ENCODE results near the gene NPR1. TPM values are rescaled to one million over a fixed set of nuclear protein-coding genes. Genes with fewer than 3 reads are reported as not detected.
"Not testable (repeated sequence)": the region's sequence is repeated elsewhere in the genome, so short reads cannot be mapped to it uniquely, and the experiment has no call there.

NPR1 gene
- total RNA-seq (2014; rRNA removed; shearing (Covaris generic)), result 0.12 TPM in 1 of 2 replicates, not detected in the other

DNA sequence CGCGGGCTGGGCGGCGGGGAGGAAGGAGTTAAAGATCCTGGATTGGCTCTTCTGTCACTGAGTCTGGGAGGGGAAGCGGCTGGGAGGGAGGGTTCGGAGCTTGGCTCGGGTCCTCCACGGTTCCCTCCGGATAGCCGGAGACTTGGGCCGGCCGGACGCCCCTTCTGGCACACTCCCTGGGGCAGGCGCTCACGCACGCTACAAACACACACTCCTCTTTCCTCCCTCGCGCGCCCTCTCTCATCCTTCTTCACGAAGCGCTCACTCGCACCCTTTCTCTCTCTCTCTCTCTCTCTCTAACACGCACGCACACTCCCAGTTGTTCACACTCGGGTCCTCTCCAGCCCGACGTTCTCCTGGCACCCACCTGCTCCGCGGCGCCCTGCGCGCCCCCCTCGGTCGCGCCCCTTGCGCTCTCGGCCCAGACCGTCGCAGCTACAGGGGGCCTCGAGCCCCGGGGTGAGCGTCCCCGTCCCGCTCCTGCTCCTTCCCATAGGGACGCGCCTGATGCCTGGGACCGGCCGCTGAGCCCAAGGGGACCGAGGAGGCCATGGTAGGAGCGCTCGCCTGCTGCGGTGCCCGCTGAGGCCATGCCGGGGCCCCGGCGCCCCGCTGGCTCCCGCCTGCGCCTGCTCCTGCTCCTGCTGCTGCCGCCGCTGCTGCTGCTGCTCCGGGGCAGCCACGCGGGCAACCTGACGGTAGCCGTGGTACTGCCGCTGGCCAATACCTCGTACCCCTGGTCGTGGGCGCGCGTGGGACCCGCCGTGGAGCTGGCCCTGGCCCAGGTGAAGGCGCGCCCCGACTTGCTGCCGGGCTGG, at the start of gene NPR1:
TSS of gene NPR1 (plus strand) at position 170 of the 818 bp plus-strand sequence. CDS start at position 591, 421 bp downstream.
- in situ Hi-C loops (cut with HindIII; ENCODE audit: low sequenced_read_pairs), result no loop called here
- peak; percentile 24 for DNase-seq (ENCODE audit: low spot score)

DNA sequence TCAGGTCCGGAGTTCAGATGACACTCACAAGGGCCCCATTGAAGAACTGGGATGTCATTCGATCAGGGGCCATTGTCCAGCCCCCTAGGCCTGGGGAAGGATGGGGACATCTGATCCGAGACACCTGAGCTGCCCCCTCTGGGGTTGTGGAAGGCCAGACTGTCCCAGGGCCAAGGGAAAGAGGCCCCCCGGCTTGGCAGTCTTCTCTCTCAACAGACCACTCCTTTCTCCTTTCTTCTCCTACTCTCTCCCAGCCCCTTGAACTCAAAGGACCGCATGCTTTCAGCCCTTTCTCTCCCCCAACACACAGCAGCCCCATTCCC, 49.2 kb upstream of the NPR1 start:
- no peak for DNase-seq (ENCODE audit: low spot score)
- in situ Hi-C loops (cut with HindIII; ENCODE audit: low sequenced_read_pairs), result no loop called here

DNA sequence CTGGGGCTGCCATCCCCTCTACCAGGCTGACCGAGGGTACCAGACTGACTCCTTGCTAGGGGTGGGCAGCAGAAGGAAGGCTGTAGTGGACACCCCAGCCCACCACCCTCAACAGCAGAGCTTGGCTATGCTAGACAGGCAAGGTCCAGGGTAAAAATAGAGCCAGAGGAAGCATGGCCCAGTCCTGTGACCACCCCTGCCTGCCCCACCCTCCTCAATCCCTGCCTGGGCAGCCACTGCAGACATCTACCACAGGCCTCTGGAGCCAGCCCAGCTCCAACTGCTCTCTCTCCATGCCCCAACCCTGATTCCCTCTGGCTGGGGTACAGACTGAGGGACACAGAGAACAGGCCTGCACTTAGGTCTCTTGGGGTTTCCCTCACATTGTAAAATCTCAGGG, 48.5 kb upstream of the NPR1 start:
- in situ Hi-C loops (cut with HindIII; ENCODE audit: low sequenced_read_pairs), result no loop called here
- no peak for DNase-seq (ENCODE audit: low spot score)

DNA sequence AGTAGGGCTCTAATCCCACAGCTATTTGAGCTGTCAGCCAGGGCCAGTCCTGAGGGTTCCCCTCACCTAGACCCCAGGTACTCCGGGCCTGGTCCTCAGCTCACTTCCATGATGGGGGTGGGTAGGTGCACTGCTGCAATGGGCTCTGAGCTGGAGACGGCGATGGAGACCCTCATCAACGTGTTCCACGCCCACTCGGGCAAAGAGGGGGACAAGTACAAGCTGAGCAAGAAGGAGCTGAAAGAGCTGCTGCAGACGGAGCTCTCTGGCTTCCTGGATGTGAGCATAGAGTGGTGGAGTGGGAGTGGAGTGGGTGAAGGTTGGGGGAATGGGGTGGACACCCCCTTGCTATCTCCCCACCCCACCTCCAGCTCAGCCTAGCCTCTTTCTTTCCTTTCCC, 48.1 kb upstream of the NPR1 start:
- DNase-seq (ENCODE audit: low spot score), result no peak
- in situ Hi-C loops (cut with HindIII; ENCODE audit: low sequenced_read_pairs), result no loop called here

DNA sequence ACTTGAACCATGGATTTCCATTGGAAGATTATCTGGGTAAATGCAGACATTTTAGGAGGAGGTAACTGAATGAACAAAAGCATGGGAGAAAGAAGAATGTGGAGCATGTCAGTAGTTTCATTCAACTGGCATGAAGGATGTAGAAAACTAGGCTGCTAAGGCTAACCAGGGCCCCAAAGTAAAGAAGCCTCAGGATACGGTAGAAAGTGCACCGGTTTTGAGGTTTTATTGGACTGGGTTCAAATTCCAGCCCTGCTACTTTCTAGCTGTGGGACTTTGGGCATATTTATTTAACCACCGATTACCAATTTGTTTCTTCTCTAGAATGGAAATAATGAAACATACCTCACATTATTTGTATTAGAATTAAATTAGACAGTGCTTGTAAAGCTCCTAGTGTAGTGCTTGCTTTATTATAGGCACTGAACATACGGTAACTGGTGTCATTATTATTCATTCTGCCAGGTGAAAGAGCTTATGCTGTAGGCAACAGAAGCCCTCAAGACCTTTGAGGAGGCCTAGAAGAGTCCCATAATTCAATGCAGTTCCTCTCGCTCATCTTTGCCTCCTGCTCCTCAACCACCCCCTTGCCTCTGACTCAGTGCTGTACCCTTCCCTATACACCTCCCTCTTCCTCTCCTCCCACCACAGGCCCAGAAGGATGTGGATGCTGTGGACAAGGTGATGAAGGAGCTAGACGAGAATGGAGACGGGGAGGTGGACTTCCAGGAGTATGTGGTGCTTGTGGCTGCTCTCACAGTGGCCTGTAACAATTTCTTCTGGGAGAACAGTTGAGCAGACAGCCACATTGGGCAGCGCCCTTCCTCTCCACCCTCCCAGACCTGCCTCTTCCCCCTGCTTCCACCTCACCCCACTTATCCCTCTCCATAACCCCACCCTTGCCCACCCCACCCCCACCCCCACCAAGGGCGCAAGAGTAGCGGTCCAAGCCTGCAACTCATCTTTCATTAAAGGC, 47.2 kb upstream of the NPR1 start:
- no peak for DNase-seq (ENCODE audit: low spot score)
- in situ Hi-C loops (cut with HindIII; ENCODE audit: low sequenced_read_pairs), result no loop called here

DNA sequence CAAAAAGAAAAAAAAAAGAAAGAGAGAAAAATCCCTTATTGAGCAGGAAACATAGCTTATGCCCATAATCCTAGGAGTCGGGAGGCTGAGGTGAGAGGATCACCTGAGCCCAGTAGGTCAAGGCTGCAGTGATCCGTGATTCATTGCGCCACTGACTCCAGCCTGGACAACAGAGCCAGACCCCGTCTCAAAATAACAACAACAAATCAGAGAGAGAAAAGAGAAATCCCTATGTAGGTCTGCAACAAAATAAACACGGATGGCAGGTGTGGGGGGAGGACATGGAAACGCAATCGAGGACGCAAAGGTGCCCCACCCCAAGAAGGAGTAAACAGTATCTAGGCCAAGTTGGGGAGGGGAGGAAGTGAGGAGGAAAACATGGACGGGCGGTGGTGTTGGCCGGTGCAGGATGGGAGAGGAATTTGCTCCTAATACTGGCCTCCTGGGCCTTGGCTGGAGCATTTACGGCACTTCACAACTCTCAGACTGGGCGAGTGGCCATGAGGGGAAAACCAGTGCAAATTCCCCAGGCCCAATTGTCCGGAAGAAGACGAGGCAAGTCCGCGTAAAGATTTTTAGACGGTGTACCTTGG, 45.2 kb upstream of the NPR1 start:
- DNase-seq (ENCODE audit: low spot score), result no peak
- in situ Hi-C loops (cut with HindIII; ENCODE audit: low sequenced_read_pairs), result no loop called here

DNA sequence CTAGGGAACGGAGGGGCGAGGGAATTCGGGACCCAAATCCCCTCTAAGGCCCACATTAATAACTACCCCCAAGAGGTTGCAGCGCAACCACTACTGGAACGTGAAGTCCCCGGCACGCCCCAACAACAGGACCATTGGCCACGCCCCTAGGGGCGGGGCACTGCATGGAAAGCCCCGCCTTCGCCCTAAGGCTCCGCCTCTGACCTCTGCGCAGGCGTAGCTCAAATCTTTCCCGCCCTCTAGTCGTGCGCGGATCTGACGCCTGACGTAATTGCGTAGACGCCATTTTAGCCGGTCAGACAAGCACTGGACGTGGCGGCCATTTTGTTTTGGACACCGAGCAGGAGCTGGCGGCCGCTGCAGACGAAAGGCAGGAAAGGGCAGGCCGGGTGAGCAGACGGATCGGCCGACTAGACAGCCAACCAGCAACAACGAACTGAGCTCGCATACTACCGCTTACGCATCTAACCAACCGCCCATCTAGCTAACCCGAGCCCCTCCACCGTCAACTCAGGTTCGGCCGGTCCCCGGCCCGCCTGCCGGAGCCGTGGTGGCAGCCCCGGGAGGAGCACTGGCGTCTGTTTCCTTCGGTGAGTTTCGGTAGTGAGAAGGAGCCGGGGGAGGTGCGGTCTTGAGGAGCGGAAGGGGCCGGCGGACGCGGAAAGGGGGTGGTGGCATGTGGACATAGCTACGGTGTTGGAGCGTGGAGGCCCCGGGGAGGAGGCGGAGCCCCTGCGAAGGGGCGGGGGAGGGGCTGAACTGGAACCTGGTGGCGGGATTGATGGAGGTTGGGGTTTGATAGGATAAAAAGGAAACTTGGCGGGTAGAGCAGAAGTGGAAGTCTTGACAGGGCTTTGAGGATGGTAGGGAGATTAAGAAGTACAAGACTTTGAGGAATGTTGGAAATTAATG, 44.5 kb upstream of the NPR1 start, which contains the start of gene CHTOP:
TSS of gene CHTOP (plus strand) at position 313 of the 912 bp plus-strand sequence. CDS start 2,523 bp downstream, outside the sequence.
- DNase-seq (ENCODE audit: low spot score), result peak; percentile 99
- in situ Hi-C loops (cut with HindIII; ENCODE audit: low sequenced_read_pairs), result no loop called here

DNA sequence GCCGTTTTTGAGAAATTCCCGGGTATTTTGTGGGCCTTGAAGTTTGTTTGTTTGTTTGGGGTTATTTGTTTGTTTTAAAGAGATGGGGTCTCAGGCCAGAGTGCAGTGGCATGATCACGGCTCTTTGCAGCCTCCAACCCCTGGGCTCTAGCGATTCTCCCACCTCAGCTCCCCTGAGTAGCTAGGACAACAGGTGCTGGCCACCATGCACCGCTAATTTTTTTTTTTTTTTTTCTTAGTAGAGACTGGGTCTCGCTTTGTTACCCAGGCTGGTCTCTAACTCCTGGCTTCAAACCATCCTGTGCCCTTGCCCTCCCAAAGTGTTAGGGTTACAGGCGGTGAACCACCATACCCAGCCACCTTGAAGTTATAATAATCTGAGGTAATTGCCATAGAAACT, 42.6 kb upstream of the NPR1 start:
- in situ Hi-C loops (cut with HindIII; ENCODE audit: low sequenced_read_pairs), result no loop called here
- DNase-seq (ENCODE audit: low spot score), result no peak

DNA sequence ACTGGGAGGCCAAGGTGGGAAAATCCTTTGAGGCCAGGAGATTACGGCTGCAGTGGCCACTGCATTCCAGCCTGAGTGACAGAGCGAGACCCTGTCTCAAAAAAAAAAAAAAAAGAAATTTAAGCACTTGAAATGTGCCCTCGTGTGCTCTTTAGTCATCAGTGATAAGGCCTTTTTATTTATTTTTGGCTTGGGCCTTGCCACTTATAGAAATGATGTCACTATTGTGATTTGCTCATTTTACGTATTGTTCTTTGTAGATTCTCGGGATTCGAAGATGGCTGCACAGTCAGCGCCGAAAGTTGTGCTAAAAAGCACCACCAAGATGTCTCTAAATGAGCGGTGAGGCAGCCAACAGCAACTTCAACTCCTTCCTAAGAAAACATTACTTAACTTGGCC, 42.2 kb upstream of the NPR1 start:
- no peak for DNase-seq (ENCODE audit: low spot score)
- in situ Hi-C loops (cut with HindIII; ENCODE audit: low sequenced_read_pairs), result no loop called here

DNA sequence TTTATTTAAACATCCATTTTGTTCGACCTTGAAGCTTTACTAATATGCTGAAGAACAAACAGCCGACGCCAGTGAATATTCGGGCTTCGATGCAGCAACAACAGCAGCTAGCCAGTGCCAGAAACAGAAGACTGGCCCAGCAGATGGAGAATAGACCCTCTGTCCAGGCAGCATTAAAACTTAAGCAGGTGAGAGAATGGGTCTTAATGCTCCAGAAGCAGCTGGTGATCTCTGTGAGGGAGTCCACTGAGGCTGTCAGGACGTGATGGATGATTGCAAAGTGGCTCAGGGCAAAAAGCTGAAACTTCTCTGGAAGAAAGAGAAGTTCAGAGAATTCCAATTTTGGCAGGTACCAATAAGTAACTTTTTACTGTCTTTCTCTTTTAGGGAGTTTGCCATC, 40.2 kb upstream of the NPR1 start:
- in situ Hi-C loops (cut with HindIII; ENCODE audit: low sequenced_read_pairs), result no loop called here
- no peak for DNase-seq (ENCODE audit: low spot score)

DNA sequence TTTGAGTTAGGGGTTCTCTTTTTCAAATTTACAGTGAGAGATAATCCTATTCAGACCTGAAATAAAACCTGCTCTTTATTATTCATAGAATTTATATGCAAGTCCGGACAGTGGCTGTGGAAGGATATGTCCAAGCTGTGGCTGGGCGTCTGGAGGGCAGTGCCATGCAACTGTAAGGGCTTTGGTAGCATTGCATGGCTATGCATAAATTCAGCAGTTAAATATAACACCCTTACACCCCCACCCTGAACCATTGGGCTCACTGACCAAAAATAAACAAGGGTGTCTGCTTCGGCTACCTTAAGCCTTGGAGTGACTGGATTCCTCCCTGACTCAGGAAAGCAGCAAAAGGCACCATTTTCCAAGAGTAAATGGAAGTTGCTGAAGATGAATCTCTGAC, 39.2 kb upstream of the NPR1 start:
- no peak for DNase-seq (ENCODE audit: low spot score)
- in situ Hi-C loops (cut with HindIII; ENCODE audit: low sequenced_read_pairs), result no loop called here

DNA sequence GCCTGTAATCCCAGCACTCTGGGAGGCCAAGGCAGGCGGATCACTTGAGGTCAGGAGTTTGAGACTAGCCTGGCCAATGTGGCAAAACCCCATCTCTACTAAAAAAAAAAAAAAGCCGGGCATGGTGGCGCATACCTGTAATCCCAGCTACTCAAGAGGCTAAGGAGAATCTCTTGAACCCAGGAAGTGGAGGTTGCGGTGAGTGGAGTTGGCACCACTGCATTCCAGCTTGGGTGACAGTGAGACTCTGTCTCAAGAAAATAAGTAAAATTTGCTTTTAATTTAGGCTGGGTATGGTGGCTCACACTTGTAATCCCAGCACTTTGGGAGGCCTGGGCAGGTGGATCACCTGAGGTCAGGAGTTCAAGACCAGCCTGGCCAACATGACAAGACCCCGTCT, 38.3 kb upstream of the NPR1 start:
- DNase-seq (ENCODE audit: low spot score); in situ Hi-C loops (cut with HindIII; ENCODE audit: low sequenced_read_pairs): not testable (repeated sequence)

DNA sequence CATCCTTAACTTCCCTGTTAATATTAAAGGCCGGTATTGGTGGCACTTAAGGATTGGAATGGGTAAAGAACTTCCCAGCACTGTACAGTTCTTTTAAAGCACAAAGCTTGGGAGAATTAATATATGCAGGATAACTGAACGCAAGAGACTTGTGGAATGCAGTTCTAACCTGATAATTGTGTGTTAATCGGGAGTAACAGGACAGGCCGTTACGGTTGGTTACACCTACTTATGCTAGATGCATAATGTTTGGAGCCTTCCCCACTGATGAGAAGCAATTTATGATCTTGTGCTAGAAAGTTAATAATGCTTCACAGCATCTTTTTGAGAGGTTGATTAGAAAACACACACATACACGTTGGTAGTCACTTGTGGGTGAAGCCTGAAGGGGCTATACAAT, 37.6 kb upstream of the NPR1 start:
- no peak for DNase-seq (ENCODE audit: low spot score)
- in situ Hi-C loops (cut with HindIII; ENCODE audit: low sequenced_read_pairs), result no loop called here

DNA sequence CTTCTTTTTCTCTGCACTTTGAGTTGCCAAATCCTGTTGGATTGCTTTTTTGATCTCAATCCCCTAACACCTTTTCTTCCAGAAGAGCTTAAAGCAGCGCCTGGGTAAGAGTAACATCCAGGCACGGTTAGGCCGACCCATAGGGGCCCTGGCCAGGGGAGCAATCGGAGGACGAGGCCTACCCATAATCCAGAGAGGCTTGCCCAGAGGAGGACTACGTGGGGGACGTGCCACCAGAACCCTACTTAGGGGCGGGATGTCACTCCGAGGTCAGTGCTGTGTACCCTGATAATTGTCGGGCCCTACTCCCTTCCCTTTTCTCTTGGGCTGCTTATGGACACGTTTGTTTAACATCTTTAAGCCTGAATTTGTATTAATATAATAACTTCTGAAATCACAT, 36.3 kb upstream of the NPR1 start:
- in situ Hi-C loops (cut with HindIII; ENCODE audit: low sequenced_read_pairs), result no loop called here

DNA sequence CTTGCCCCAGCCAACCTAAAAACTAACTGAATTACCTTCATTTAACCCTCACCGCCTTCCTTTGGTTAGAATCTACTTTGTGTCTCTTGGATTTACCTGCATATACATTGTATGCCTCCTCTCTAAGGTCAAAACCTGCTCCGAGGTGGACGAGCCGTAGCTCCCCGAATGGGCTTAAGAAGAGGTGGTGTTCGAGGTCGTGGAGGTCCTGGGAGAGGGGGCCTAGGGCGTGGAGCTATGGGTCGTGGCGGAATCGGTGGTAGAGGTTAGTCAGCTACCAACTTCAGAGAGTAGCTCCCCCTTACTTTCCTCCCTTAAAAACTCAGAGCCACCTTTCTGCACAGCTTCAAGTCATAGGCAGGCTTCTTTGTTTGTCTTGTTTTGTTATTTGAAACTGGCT, 35.4 kb upstream of the NPR1 start:
- in situ Hi-C loops (cut with HindIII; ENCODE audit: low sequenced_read_pairs), result no loop called here

More for the DNA sequence above, 36.3 kb upstream of the NPR1 start:
- DNase-seq (ENCODE audit: low spot score), result no peak

DNA sequence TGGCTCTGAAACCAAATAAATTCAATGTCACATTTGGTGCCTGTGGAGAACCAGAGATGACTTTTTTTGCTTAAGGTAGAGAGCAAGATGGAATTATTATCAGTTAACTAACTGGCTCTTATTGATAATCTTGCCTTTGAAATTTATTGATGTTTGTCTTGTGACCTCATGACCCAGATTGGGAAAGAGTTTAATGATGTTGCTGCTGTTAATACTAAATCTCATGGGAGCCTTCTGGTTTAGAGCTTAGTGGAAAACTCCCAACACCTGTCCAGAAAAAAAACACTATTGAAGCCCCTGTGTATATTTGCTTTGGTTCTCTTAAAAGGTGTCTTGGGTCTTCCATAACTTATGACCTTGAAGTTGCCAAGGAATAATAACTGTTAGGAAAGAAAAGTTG, 34.7 kb upstream of the NPR1 start:
- no peak for DNase-seq (ENCODE audit: low spot score)

More for the DNA sequence above, 35.4 kb upstream of the NPR1 start:
- DNase-seq (ENCODE audit: low spot score), result no peak

DNA sequence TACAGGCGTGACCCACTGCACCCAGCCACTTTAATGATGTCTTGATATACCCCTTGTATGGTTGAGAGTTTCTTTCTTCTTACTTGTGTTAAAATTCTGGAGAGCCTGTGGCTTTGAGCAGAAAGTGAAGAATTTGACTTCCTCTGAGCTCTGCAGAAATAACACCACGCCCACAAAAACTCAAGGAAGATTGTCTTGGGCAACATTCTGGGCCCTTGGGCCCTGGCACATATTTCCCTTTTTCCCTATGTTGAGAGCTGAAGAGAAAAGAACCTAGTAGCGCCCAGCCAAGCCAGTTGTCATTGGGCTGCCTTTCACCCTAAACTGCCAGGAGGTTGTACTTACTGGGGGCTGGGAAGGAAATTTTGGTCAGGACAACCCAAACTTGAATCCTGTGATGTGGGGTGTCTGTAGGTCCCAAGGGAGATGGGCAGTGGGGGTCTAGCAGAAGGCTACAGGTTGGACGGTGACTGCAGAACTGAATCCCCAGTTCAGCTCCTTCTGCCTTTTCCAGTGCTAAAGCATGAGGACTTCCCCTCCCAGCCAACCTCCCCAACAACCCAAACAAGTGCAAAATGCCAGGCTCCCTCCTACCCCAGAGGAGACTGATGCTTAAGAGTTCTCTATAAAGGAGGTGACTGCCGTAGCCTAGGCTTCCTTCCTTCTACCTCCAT, 31.7 kb upstream of the NPR1 start:
- no peak for DNase-seq (ENCODE audit: low spot score)
- in situ Hi-C loops (cut with HindIII; ENCODE audit: low sequenced_read_pairs), result no loop called here

More for the DNA sequence above, 34.7 kb upstream of the NPR1 start:
- in situ Hi-C loops (cut with HindIII; ENCODE audit: low sequenced_read_pairs), result no loop called here

DNA sequence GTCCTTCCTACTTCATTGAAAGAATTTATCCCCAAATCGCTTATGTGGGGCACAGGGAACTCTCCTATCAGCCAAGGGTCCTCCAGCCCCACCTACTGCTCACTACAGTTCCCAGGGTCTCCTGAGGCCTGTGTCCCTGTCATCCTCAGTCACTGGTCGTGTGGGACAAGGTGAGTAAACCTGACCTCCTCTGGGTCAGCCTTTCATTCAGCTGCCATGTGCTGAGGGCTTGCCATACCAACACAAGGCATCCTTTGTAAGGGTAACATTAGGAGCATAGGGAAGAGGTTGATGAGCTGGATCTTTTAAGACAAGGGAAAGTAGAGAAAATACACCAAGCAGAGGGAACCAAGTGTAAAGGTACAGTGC, 31.2 kb upstream of the NPR1 start:
- in situ Hi-C loops (cut with HindIII; ENCODE audit: low sequenced_read_pairs), result no loop called here
- no peak for DNase-seq (ENCODE audit: low spot score)
